SK-N-SH treated with all-trans-retinoic acid at 6 μM for 48 hours (cell line): ENCODE data around the gene B4GALT1.

Experiments used
- ATAC-seq: fragments of 200-7000 bp; cut with Tn5 transposase; 3 replicates; pipeline ENCODE4 v1.9.1; 2020; ENCODE audit warnings: mild to moderate bottlenecking, moderate library complexity
- ARNTL ChIP-seq: fragments of 450-650 bp; formaldehyde crosslinking; IDR thresholded peaks from 2 replicates; pipeline ENCODE4 v1.5.0; 2020; ENCODE audit warnings: low read depth, mild to moderate bottlenecking, moderate library complexity, borderline replicate concordance
- BACH2 ChIP-seq: fragments of 250-450 bp; sonication (Bioruptor Pico); IDR thresholded peaks from 2 replicates; pipeline ENCODE4 v1.9.0; 2021; ENCODE audit warnings: mild to moderate bottlenecking, borderline replicate concordance
- CSDC2 ChIP-seq: fragments of 250-450 bp; sonication (Bioruptor Pico); IDR thresholded peaks from 2 replicates; pipeline ENCODE4 v1.5.0; 2020; ENCODE audit warnings: mild to moderate bottlenecking, moderate library complexity
- CSRNP3 ChIP-seq: fragments of 250-450 bp; sonication (Bioruptor Pico); IDR thresholded peaks from 2 replicates; pipeline ENCODE4 v1.5.1; 2021; ENCODE audit warnings: mild to moderate bottlenecking, moderate library complexity
- ESRRG ChIP-seq: fragments of 250-450 bp; sonication (Bioruptor Pico); IDR thresholded peaks from 2 replicates; pipeline ENCODE4 v1.6.1; 2021; ENCODE audit warnings: mild to moderate bottlenecking
- OSR1 ChIP-seq: fragments of 250-450 bp; sonication (Bioruptor Pico); IDR thresholded peaks from 2 replicates; pipeline ENCODE4 v1.8.0; 2022; ENCODE audit warnings: moderate library complexity, mild to moderate bottlenecking, inconsistent platforms
- PPARA ChIP-seq: fragments of 250-450 bp; sonication (Bioruptor Pico); IDR thresholded peaks from 2 replicates; pipeline ENCODE4 v1.5.0; 2020; ENCODE audit warnings: mild to moderate bottlenecking, borderline replicate concordance
- RARB ChIP-seq: fragments of 250-450 bp; sonication (Bioruptor Pico); IDR thresholded peaks from 2 replicates; pipeline ENCODE4 v1.8.0; 2021; ENCODE audit warnings: mild to moderate bottlenecking, moderate library complexity
- TCF4 ChIP-seq: fragments of 250-450 bp; sonication (Bioruptor Pico); IDR thresholded peaks from 2 replicates; pipeline ENCODE4 v1.8.0; 2021; ENCODE audit warnings: mild to moderate bottlenecking, moderate library complexity, borderline replicate concordance
- TOX ChIP-seq: fragments of 250-450 bp; sonication (Bioruptor Pico); IDR thresholded peaks from 2 replicates; pipeline ENCODE4 v1.8.0; 2021; ENCODE audit warnings: mild to moderate bottlenecking, moderate library complexity, borderline replicate concordance
- TSHZ2 ChIP-seq: fragments of 250-450 bp; sonication (Bioruptor Pico); IDR thresholded peaks from 2 replicates; pipeline ENCODE4 v1.5.0; 2020; ENCODE audit warnings: mild to moderate bottlenecking, moderate library complexity
- ZC3H10 ChIP-seq: fragments of 250-450 bp; sonication (Bioruptor Pico); IDR thresholded peaks from 2 replicates; pipeline ENCODE4 v1.5.1; 2021; ENCODE audit warnings: mild to moderate bottlenecking, moderate library complexity
- ZFP3 ChIP-seq: fragments of 250-450 bp; sonication (Bioruptor Pico); IDR thresholded peaks from 2 replicates; pipeline ENCODE4 v1.5.0; 2020; ENCODE audit warnings: mild to moderate bottlenecking, moderate library complexity
- ZFP30 ChIP-seq: fragments of 450-650 bp; formaldehyde crosslinking; IDR thresholded peaks from 2 replicates; pipeline ENCODE4 v1.5.0; 2022; ENCODE audit warnings: mild to moderate bottlenecking, moderate library complexity
- ZNF565 ChIP-seq: fragments of 450-650 bp; formaldehyde crosslinking; conservative IDR thresholded peaks from 2 replicates; pipeline ENCODE4 v1.5.0; 2020; ENCODE audit warnings: low read depth, mild to moderate bottlenecking, moderate library complexity
- ZNF70 ChIP-seq: fragments of 450-650 bp; formaldehyde crosslinking; IDR thresholded peaks from 2 replicates; pipeline ENCODE4 v1.5.0; 2020; ENCODE audit warnings: mild to moderate bottlenecking, moderate library complexity
- ZNF8 ChIP-seq: fragments of 450-650 bp; formaldehyde crosslinking; IDR thresholded peaks from 2 replicates; pipeline ENCODE4 v1.5.0; 2020; ENCODE audit warnings: mild to moderate bottlenecking, moderate library complexity
- TF ChIP-seq, protein P1 (sequence below): fragments of 250-450 bp; sonication (Bioruptor Pico); IDR thresholded peaks from 2 replicates; pipeline ENCODE4 v1.5.1; 2020; ENCODE audit warnings: low read depth, mild to moderate bottlenecking, moderate library complexity

Gene B4GALT1

DNA sequence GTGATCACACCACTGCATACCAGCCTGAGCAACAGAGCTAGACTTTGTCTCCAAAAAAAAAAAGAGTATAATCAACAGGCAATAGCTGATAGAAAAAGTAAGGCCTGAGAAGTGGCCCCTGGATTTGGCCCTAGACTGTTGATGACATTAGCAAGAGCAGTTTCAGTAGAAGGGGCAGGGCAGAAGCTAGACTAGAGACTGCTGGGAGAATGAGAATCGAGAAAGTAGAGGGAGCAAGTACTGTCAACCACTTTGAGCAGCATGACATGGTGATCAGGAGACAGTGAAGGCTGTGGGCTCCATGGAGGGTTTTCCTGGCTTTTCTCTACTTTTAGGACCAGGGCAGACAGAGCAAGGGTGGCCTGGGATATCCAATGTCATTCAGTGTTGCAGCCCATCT lies 34.9 kb upstream of the B4GALT1 start (continued):
- no peak for TF ChIP-seq ARNTL (CRISPR knock-in tag)
- TF ChIP-seq, protein P1, sequence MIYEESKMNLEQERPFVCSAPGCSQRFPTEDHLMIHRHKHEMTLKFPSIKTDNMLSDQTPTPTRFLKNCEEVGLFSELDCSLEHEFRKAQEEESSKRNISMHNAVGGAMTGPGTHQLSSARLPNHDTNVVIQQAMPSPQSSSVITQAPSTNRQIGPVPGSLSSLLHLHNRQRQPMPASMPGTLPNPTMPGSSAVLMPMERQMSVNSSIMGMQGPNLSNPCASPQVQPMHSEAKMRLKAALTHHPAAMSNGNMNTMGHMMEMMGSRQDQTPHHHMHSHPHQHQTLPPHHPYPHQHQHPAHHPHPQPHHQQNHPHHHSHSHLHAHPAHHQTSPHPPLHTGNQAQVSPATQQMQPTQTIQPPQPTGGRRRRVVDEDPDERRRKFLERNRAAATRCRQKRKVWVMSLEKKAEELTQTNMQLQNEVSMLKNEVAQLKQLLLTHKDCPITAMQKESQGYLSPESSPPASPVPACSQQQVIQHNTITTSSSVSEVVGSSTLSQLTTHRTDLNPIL (CRISPR knock-in tag): no peak
- no peak for TF ChIP-seq TCF4 (CRISPR knock-in tag)

- no peak for ATAC-seq
These were observed 31.0 kb upstream of the B4GALT1 start for GRCh38 chr9:33198165-33198564.

GRCh38 chr9:33197279-33198152 lies 30.4 kb upstream of the B4GALT1 start:
- ATAC-seq: no peak
- TF ChIP-seq OSR1 (CRISPR knock-in tag): no peak
- no peak for TF ChIP-seq ZNF70 (CRISPR knock-in tag)
- TF ChIP-seq TSHZ2 (CRISPR knock-in tag): no peak
- TF ChIP-seq ZC3H10 (CRISPR knock-in tag): no peak
- no peak for TF ChIP-seq CSDC2 (CRISPR knock-in tag)
- no peak for TF ChIP-seq TOX (CRISPR knock-in tag)
- TF ChIP-seq CSRNP3 (CRISPR knock-in tag): no peak
- TF ChIP-seq ZFP30: no peak
- no peak for TF ChIP-seq RARB (CRISPR knock-in tag)
- no peak for TF ChIP-seq ZNF565 (CRISPR knock-in tag)

More at GRCh38 chr9:33198165-33198564, 31.0 kb upstream of the B4GALT1 start:
- TF ChIP-seq ESRRG (CRISPR knock-in tag) (no peak), PPARA (CRISPR knock-in tag) (no peak), ZFP3 (CRISPR knock-in tag) (no peak), TOX (CRISPR knock-in tag) (no peak), ZFP30 (no peak), ZNF8 (CRISPR knock-in tag) (no peak), ARNTL (CRISPR knock-in tag) (no peak), ZC3H10 (CRISPR knock-in tag) (no peak), TSHZ2 (CRISPR knock-in tag) (no peak), BACH2 (no peak), CSRNP3 (CRISPR knock-in tag) (no peak)
- TF ChIP-seq, protein P1 (CRISPR knock-in tag): no peak
